ENCODE measurements around the gene KANSL1. TPM values are rescaled to one million over a fixed set of nuclear protein-coding genes. Genes with fewer than 3 reads are reported as not detected.

The KANSL1 gene
- polyA plus RNA-seq, 3 donors, result 3.1 to 31.9 (median 4.6) TPM

DNA sequence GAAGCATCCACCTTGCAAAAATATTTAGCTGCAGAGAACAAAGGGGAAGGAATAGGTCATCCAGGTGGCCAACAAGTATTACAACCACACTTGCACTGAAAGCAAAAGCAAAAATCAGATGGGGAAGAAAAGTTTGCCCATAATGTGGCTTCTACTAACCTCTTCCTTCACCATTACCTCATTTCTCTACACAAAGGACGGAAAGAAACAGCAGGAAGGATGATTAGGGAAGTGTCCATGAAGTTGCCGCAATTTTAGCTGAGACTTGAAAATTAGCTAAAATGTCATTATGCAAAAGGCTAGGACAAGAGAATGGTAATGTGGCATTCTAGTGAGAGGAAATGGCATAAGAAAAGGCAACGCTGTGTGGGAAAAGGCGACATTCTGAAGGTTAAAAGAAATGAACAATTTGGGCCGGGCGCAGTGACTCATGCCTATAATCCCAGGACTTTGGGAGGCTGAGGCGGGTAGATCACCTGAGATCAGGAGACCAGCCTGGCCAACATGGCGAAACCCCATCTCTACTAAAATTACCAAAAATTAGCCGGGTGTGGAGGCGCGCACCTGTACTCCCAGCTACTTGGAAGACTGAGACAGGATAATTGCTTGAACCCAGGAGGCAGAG, 13.7 kb downstream of the KANSL1 start:
- H3K9ac ChIP-seq (ENCODE audit: insufficient read depth, low read length, poor library complexity, severe bottlenecking), result no peak overlapping the region
- H3K27me3 Mint-ChIP-seq (ENCODE audit: low read depth in 3 of 3), result no peaks in the 10 kb centered on the region
- WGBS (ENCODE audit: insufficient coverage), result 47% methylated on average over 6 of the region's 11 CpGs
- peak overlapping the region; percentile 59 to 65 for H3K4me3 Mint-ChIP-seq
- H3K27ac Mint-ChIP-seq, result peak overlapping the region; percentile 84 to 96 (median 93)
- TF ChIP-seq, protein P1, sequence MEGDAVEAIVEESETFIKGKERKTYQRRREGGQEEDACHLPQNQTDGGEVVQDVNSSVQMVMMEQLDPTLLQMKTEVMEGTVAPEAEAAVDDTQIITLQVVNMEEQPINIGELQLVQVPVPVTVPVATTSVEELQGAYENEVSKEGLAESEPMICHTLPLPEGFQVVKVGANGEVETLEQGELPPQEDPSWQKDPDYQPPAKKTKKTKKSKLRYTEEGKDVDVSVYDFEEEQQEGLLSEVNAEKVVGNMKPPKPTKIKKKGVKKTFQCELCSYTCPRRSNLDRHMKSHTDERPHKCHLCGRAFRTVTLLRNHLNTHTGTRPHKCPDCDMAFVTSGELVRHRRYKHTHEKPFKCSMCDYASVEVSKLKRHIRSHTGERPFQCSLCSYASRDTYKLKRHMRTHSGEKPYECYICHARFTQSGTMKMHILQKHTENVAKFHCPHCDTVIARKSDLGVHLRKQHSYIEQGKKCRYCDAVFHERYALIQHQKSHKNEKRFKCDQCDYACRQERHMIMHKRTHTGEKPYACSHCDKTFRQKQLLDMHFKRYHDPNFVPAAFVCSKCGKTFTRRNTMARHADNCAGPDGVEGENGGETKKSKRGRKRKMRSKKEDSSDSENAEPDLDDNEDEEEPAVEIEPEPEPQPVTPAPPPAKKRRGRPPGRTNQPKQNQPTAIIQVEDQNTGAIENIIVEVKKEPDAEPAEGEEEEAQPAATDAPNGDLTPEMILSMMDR (IDR thresholded peaks at IDR 0.05), result no peak
- H3K4me1 Mint-ChIP-seq, result peaks cover 77% of the 10 kb centered on the region
- intact Hi-C loops (cut with micrococcal nuclease), result no loop called here
- H3K27me3 ChIP-seq (ENCODE audit: control insufficient read depth in 2 of 2, insufficient read depth in 2 of 2, low read length in 2 of 2), result no peaks in the 10 kb centered on the region
- no peaks in the 10 kb centered on the region for H3K9me3 ChIP-seq (replicated peaks in 1 of 2; ENCODE audit: control insufficient read depth in 1 of 2, insufficient read depth in 1 of 2, low read length in 2 of 2)
- peak overlapping the region; percentile 43 to 68 for H3K27ac ChIP-seq (ENCODE audit: low read depth in 1 of 2, low read length in 2 of 2)
- no peak overlapping the region for H2AFZ ChIP-seq (ENCODE audit: insufficient read depth, low read depth, low read length, poor library complexity, severe bottlenecking)
- peaks cover 99% of the 10 kb centered on the region for H3K79me2 ChIP-seq (ENCODE audit: insufficient read depth, low read length)
- H3K4me1 ChIP-seq (ENCODE audit: control insufficient read depth in 1 of 2, insufficient read depth in 2 of 2, low read length in 2 of 2), result peaks cover 32 to 54% of the 10 kb centered on the region in 2 donors
- no peaks in the 10 kb centered on the region for H3K36me3 ChIP-seq (replicated peaks in 1 of 2; ENCODE audit: control insufficient read depth in 1 of 2, insufficient read depth in 2 of 2, low read length in 2 of 2)
- peaks cover 100% of the 10 kb centered on the region for H4K20me1 ChIP-seq (ENCODE audit: insufficient read depth, low read length)
- peak; percentile 77 to 79 (median 78) for DNase-seq
- no peaks in the 10 kb centered on the region for H3K9me3 Mint-ChIP-seq
- H3K4me3 ChIP-seq (replicated peaks in 1 of 3; ENCODE audit: low read depth in 2 of 3, low read length in 3 of 3), result peak overlapping the region in 2 of 3 experiments; percentile 24 to 48
- peaks cover 5 to 6% of the 10 kb centered on the region in 2 donors for H3K36me3 Mint-ChIP-seq
- peak overlapping the region; percentile 68 for H3K4me2 ChIP-seq (replicated peaks; ENCODE audit: extremely low read depth, low read length, poor library complexity, severe bottlenecking)

GRCh38 chr17:46178550-46179214, 14.5 kb downstream of the KANSL1 start:
- Mint-ChIP-seq H3K9me3 (no peaks in the 10 kb centered on the region), H3K4me3 (peak overlapping the region; percentile 58 to 59), H3K27ac (peak overlapping the region; percentile 82 to 96 (median 93)), H3K4me1 (peaks cover 69% of the 10 kb centered on the region), H3K27me3 (ENCODE audit: low read depth in 3 of 3) (no peaks in the 10 kb centered on the region), H3K36me3 (peaks cover 3 to 6% of the 10 kb centered on the region in 2 donors)
- Histone ChIP-seq H4K20me1 (ENCODE audit: insufficient read depth, low read length) (peaks cover 100% of the 10 kb centered on the region), H3K36me3 (replicated peaks in 1 of 2; ENCODE audit: control insufficient read depth in 1 of 2, insufficient read depth in 2 of 2, low read length in 2 of 2) (no peaks in the 10 kb centered on the region), H3K9ac (ENCODE audit: insufficient read depth, low read length, poor library complexity, severe bottlenecking) (no peak overlapping the region), H3K79me2 (ENCODE audit: insufficient read depth, low read length) (peaks cover 99% of the 10 kb centered on the region), H3K27ac (ENCODE audit: low read depth in 1 of 2, low read length in 2 of 2) (peak overlapping the region in 1 of 2 donors; percentile 68), H3K4me2 (replicated peaks; ENCODE audit: extremely low read depth, low read length, poor library complexity, severe bottlenecking) (peak overlapping the region; percentile 68), H3K4me1 (ENCODE audit: control insufficient read depth in 1 of 2, insufficient read depth in 2 of 2, low read length in 2 of 2) (peaks cover 32 to 54% of the 10 kb centered on the region in 2 donors), H2AFZ (ENCODE audit: insufficient read depth, low read depth, low read length, poor library complexity, severe bottlenecking) (no peak overlapping the region), H3K4me3 (replicated peaks in 1 of 3; ENCODE audit: low read depth in 2 of 3, low read length in 3 of 3) (peak overlapping the region in 2 of 3 experiments; percentile 24 to 48), H3K27me3 (ENCODE audit: control insufficient read depth in 2 of 2, insufficient read depth in 2 of 2, low read length in 2 of 2) (no peaks in the 10 kb centered on the region), H3K9me3 (replicated peaks in 1 of 2; ENCODE audit: control insufficient read depth in 1 of 2, insufficient read depth in 1 of 2, low read length in 2 of 2) (no peaks in the 10 kb centered on the region)
- WGBS (ENCODE audit: insufficient coverage), result no CpG with 5 or more reads among the region's 4 CpGs
- TF ChIP-seq, protein P1 (IDR thresholded peaks at IDR 0.05), result no peak
- DNase-seq, result peak; percentile 38 to 68 (median 60)
- intact Hi-C loops (cut with micrococcal nuclease), result no loop called here

Measured in CD14-positive monocyte (primary cell).